GM23338 (cell line): Measurements from ENCODE around the gene CNPY1. TPM values are rescaled to one million over a fixed set of nuclear protein-coding genes. Genes with fewer than 3 reads are reported as not detected.
A peak's percentile ranks its signal among the peaks of the same experiment; 100 is the strongest.

Experiments used
- ATAC-seq: fragments of 200-7000 bp; cut with Tn5 transposase; 3 replicates; pipeline ENCODE4 v1.9.1; 2020
- DNase-seq: peaks from one replicate; pipeline ENCODE4 v3.0.0-alpha.2; 2015; ENCODE audit warnings: low spot score
- H2AFZ ChIP-seq: fragments of 200-600 bp; sonication (generic); 2 replicates; pipeline ENCODE4 v1.8.0; 2016; ENCODE audit warnings: antibody characterized with exemption, mild to moderate bottlenecking, moderate library complexity
- H3F3A ChIP-seq: fragments of 200-600 bp; sonication (generic); replicated peaks from 2 replicates; pipeline ENCODE4 v1.8.0; 2017; ENCODE audit warnings: antibody characterized with exemption, mixed run types, low read depth
- H3K27ac ChIP-seq: fragments of 200-600 bp; sonication (generic); 2 replicates; pipeline ENCODE4 v1.6.1; 2016; ENCODE audit warnings: low read depth
- H3K27me3 ChIP-seq: fragments of 200-600 bp; sonication (generic); 2 replicates; pipeline ENCODE4 v1.8.0; 2016; ENCODE audit warnings: mild to moderate bottlenecking, mixed run types, moderate library complexity; ENCODE audit not compliant: insufficient read depth
- H3K36me3 ChIP-seq: fragments of 200-600 bp; sonication (generic); 2 replicates; pipeline ENCODE4 v1.8.0; 2016; ENCODE audit warnings: mild to moderate bottlenecking; ENCODE audit not compliant: insufficient read depth
- H3K4me1 ChIP-seq: fragments of 200-600 bp; sonication (generic); 2 replicates; pipeline ENCODE4 v1.8.0; 2016; ENCODE audit warnings: mild to moderate bottlenecking, moderate library complexity; ENCODE audit not compliant: insufficient read depth
- H3K4me2 ChIP-seq: fragments of 200-600 bp; sonication (generic); 2 replicates; pipeline ENCODE4 v1.7.1; 2017; ENCODE audit warnings: mixed run types
- H3K4me3 ChIP-seq: fragments of 200-600 bp; sonication (generic); 2 replicates; pipeline ENCODE4 v1.6.1; 2016; ENCODE audit warnings: mixed run types
- H3K79me2 ChIP-seq: fragments of 200-600 bp; sonication (generic); replicated peaks from 2 replicates; pipeline ENCODE4 v1.8.0; 2017; ENCODE audit warnings: mild to moderate bottlenecking; ENCODE audit not compliant: insufficient read depth
- H3K9me2 ChIP-seq: fragments of 200-600 bp; sonication (generic); 2 replicates; pipeline ENCODE4 v1.8.0; 2017; ENCODE audit not compliant: insufficient read depth
- H4K20me1 ChIP-seq: fragments of 200-600 bp; sonication (generic); replicated peaks from 2 replicates; pipeline ENCODE4 v1.8.0; 2017; ENCODE audit warnings: mild to moderate bottlenecking; ENCODE audit not compliant: insufficient read depth
- H3K27ac Mint-ChIP-seq: 2 replicates; pipeline ENCODE4 v1.8.0; 2020; ENCODE audit warnings: inconsistent platforms, mild to moderate bottlenecking, moderate library complexity, mixed read lengths
- H3K27me3 Mint-ChIP-seq: 3 replicates; pipeline ENCODE4 v1.8.0; 2022; ENCODE audit warnings: low read depth, mild to moderate bottlenecking, moderate library complexity, mixed read lengths, inconsistent platforms; ENCODE audit not compliant: insufficient read depth, poor library complexity
- H3K36me3 Mint-ChIP-seq: 3 replicates; pipeline ENCODE4 v1.8.0; 2021; ENCODE audit warnings: low read depth, mild to moderate bottlenecking, inconsistent platforms, moderate library complexity, mixed read lengths
- H3K4me1 Mint-ChIP-seq: 3 replicates; pipeline ENCODE4 v1.8.0; 2020; ENCODE audit warnings: mild to moderate bottlenecking, inconsistent platforms, mixed read lengths
- H3K4me3 Mint-ChIP-seq: 3 replicates; pipeline ENCODE4 v1.8.0; 2021; ENCODE audit warnings: moderate library complexity, mild to moderate bottlenecking, inconsistent platforms, mixed read lengths
- H3K9me3 Mint-ChIP-seq: 3 replicates; pipeline ENCODE4 v1.8.0; 2020; ENCODE audit warnings: moderate library complexity, mild to moderate bottlenecking, inconsistent platforms, mixed read lengths
- EZH2 ChIP-seq: fragments of 200-600 bp; sonication (generic); IDR thresholded peaks from one replicate; pipeline ENCODE4 v1.8.0; 2017; ENCODE audit warnings: antibody characterized with exemption, mild to moderate bottlenecking, low read depth; ENCODE audit not compliant: unreplicated experiment
- EZH2phosphoT487 ChIP-seq: fragments of 200-600 bp; sonication (generic); IDR thresholded peaks from one replicate; pipeline ENCODE4 v1.8.1; 2018; ENCODE audit warnings: antibody characterized with exemption; ENCODE audit not compliant: unreplicated experiment
- POLR2AphosphoS5 ChIP-seq: IDR thresholded peaks from 2 replicates; pipeline ENCODE4 v1.6.1; 2016; ENCODE audit warnings: antibody characterized with exemption, low read depth
- ZNF114 ChIP-seq: fragments of 250-450 bp; sonication (Bioruptor Pico); IDR thresholded peaks from 2 replicates; pipeline ENCODE4 v1.5.0; 2020; ENCODE audit warnings: mild to moderate bottlenecking, moderate library complexity
- polyA plus RNA-seq: library from polyadenylated mRNA; unstranded; fragments of >200 nt; fragmentation: Nextera tagmentation; extraction: Ambion mirVana; gene quantifications from 2 replicates; pipeline ENCODE4 v1.2.1, GENCODE V29; 2016
- total RNA-seq: library from RNA; depleted of rRNA; stranded (reverse); fragments of >200 nt; shearing (Covaris generic); gene quantifications from 2 replicates; pipeline ENCODE4 v1.2.3, GENCODE V29; 2014
- TF ChIP-seq, protein P1 (sequence below): IDR thresholded peaks from one replicate; pipeline ENCODE4 v1.6.1; 2018; ENCODE audit warnings: antibody characterized with exemption; ENCODE audit not compliant: unreplicated experiment

The CNPY1 gene
- total and polyA plus RNA-seq, 2 experiments from 2014 or later: not detected

DNA sequence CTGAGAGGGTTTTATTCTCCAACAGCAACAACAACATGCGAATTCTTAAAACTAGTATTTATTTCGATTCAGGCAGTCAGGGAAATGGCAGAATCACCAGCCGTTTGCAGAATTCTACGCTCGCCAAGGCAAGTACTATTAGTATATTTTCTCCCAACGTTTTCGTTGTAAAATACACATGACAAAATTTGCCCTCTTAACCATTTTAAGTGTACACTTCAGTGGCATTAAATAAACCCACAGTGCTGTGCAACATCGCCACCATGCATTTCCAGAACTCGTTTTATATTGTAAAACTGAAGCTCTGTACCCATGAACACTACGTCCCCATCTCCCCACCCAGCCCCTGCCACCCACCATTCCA is 77.6 kb downstream of the CNPY1 start:
- H3K27ac ChIP-seq: no peak overlapping the region
- TF ChIP-seq EZH2: peak; percentile 4
- TF ChIP-seq ZNF114 (CRISPR knock-in tag): no peak
- H3K9me2 ChIP-seq: no peaks in the 10 kb centered on the region
- H3K79me2 ChIP-seq: no peaks in the 10 kb centered on the region
- Mint-ChIP-seq H3K4me1 (peaks cover 42% of the 10 kb centered on the region), H3K4me3 (peak overlapping the region; percentile 50), H3K9me3 (no peaks in the 10 kb centered on the region; the same call in 2 of the 3 replicates), H3K27ac (no peak overlapping the region), H3K27me3 (peaks cover 100% of the 10 kb centered on the region), H3K36me3 (no peaks in the 10 kb centered on the region)
- H3K36me3 ChIP-seq: no peaks in the 10 kb centered on the region
- H3K27me3 ChIP-seq: peaks cover 100% of the 10 kb centered on the region
- peak overlapping the region; percentile 59 for H3K4me3 ChIP-seq
- H3K4me2 ChIP-seq: peak overlapping the region; percentile 87
- H2AFZ ChIP-seq: no peak overlapping the region
- no peak for DNase-seq
- peaks cover 57% of the 10 kb centered on the region for H3K4me1 ChIP-seq
- ATAC-seq: no peak
- peaks cover 49% of the 10 kb centered on the region for H4K20me1 ChIP-seq
- peaks cover 28% of the 10 kb centered on the region for H3F3A ChIP-seq

DNA sequence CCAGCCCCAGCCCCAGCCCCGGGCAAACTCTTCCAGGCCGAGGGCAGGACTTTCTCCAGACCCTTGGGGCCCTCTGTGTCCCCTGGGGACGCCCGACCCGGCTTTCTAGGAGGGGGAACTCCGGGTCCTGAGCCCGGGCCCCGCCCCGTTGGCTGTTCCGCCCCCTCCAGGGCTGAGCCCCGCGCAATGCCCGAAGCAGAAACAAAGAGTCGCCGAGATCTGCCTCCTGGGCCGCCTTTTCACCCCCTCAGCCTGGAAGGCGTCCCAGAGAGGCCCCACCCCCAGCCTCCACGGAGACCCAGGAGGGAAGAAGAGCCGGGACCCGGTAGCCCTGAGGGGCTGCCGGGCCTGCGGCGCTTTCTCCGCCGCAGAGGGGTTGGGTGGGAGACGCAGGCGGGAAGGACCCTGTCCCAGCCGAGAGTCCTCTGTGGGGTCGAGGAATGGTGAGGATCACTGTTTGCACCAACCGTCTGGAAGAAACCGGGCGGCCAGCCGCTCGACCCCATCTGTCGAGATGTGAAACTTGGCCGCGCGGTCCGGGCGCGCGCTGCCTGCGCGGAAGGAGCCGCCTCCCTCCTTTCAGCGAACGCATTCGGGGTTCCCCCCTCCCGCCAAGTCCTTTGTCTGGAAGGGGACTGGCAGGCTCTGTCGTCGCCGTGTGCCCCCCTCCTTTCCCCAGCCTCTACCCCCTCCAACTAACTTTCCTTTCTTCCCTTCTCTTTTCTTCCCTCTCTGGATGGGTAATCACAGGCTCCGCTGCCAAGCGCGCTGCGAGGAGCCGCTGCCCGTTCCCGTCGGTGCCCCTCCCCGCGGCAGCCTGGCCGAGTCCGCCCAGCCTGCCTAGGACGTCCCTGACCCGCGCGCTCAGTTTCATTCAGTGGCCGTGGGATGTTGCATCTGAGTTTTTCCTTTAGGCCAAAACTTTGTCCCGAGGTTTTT is 78.2 kb downstream of the CNPY1 start:
- Mint-ChIP-seq H3K4me1 (peaks cover 40% of the 10 kb centered on the region), H3K4me3 (peak overlapping the region; percentile 61), H3K9me3 (no peaks in the 10 kb centered on the region; the same call in 2 of the 3 replicates), H3K36me3 (no peaks in the 10 kb centered on the region), H3K27me3 (peaks cover 100% of the 10 kb centered on the region), H3K27ac (no peak overlapping the region)
- H3K27ac ChIP-seq: no peak overlapping the region
- H4K20me1 ChIP-seq: peaks cover 49% of the 10 kb centered on the region
- H3K4me1 ChIP-seq: peaks cover 53% of the 10 kb centered on the region
- peaks cover 100% of the 10 kb centered on the region for H3K27me3 ChIP-seq
- no peaks in the 10 kb centered on the region for H3K79me2 ChIP-seq
- H3K4me2 ChIP-seq: peak overlapping the region; percentile 87
- no peaks in the 10 kb centered on the region for H3K9me2 ChIP-seq
- DNase-seq (peak; percentile 74), ATAC-seq (peak; percentile 38)
- H3K36me3 ChIP-seq: no peaks in the 10 kb centered on the region
- peak overlapping the region; percentile 59 for H3K4me3 ChIP-seq
- TF ChIP-seq EZH2: peak; percentile 87
- TF ChIP-seq POLR2AphosphoS5: no peak
- TF ChIP-seq, protein P1, sequence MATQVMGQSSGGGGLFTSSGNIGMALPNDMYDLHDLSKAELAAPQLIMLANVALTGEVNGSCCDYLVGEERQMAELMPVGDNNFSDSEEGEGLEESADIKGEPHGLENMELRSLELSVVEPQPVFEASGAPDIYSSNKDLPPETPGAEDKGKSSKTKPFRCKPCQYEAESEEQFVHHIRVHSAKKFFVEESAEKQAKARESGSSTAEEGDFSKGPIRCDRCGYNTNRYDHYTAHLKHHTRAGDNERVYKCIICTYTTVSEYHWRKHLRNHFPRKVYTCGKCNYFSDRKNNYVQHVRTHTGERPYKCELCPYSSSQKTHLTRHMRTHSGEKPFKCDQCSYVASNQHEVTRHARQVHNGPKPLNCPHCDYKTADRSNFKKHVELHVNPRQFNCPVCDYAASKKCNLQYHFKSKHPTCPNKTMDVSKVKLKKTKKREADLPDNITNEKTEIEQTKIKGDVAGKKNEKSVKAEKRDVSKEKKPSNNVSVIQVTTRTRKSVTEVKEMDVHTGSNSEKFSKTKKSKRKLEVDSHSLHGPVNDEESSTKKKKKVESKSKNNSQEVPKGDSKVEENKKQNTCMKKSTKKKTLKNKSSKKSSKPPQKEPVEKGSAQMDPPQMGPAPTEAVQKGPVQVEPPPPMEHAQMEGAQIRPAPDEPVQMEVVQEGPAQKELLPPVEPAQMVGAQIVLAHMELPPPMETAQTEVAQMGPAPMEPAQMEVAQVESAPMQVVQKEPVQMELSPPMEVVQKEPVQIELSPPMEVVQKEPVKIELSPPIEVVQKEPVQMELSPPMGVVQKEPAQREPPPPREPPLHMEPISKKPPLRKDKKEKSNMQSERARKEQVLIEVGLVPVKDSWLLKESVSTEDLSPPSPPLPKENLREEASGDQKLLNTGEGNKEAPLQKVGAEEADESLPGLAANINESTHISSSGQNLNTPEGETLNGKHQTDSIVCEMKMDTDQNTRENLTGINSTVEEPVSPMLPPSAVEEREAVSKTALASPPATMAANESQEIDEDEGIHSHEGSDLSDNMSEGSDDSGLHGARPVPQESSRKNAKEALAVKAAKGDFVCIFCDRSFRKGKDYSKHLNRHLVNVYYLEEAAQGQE: no peak
- TF ChIP-seq EZH2phosphoT487: peak; percentile 42
- peak overlapping the region; percentile 90 for H2AFZ ChIP-seq
- H3F3A ChIP-seq: peaks cover 26% of the 10 kb centered on the region
